ENCODE measurements around the gene FRAS1. TPM values are rescaled to one million over a fixed set of nuclear protein-coding genes. Genes with fewer than 3 reads are reported as not detected.

The FRAS1 gene
- total and polyA plus RNA-seq, 2 of the 8 experiments (the other 6 are each of a cell fraction or from before 2014, with no cell fraction given): 38.5 to 109 TPM

DNA sequence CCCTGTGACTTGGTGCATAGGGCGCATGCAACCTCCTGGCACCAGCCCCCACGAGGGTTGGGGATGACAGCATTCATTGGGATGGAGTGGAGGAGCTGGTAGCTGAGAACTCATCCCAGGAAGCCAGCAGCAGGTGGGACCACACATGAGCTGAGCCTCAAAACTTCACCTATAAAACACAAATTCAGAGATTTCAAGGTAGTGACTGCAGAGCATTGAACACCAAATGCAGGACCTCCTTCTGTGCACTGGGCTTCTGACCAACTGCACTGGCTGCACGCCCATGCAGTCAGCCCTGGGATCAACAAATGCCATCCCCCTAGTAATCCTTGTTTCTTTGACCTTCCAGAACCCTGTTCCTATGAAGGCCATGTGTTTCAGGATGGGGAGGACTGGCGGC lies 197.8 kb downstream of the FRAS1 start:
- no peak overlapping the region for H3K27ac ChIP-seq (ENCODE audit: low read depth, low read length)
- DNase-seq (ENCODE audit: low read depth in 1 of 2, low spot score in 2 of 2) (no peak), FAIRE-seq (no peak)
- H3K14ac ChIP-seq (ENCODE audit: insufficient read length): no peak overlapping the region
- no peak overlapping the region for H2BK20ac ChIP-seq (ENCODE audit: low read length)
- H3K56ac ChIP-seq (replicated peaks; ENCODE audit: insufficient read length, low read depth, low read length): no peak overlapping the region
- ChIA-PET POLR2A (ENCODE audit: partially characterized antibody) (no interaction called here), CTCF (ENCODE audit: partially characterized antibody) (interaction anchor here (0.9 to 1.4 kb wide), 2 partner anchors 10 to 196 kb away, joined by 3 to 4 read pairs; no protein-coding TSS in a partner anchor)
- H3K23ac ChIP-seq (ENCODE audit: insufficient read length): no peak overlapping the region
- peaks cover 0 to 5% of the 10 kb centered on the region in 2 experiments; a peak in 1 of 4 replicates for H3K9me3 ChIP-seq (ENCODE audit: insufficient read depth in 2 of 2, low read depth in 1 of 2, low read length in 1 of 2)
- H3K79me1 ChIP-seq (ENCODE audit: low read depth, low read length): peaks cover 3% of the 10 kb centered on the region; the same call in 1 of the 2 replicates
- H2BK15ac ChIP-seq (ENCODE audit: low read length): no peak overlapping the region
- H2AK5ac ChIP-seq (ENCODE audit: low read depth, low read length): no peak overlapping the region
- H2BK5ac ChIP-seq (ENCODE audit: low read depth, low read length): no peak overlapping the region
- H4K91ac ChIP-seq (replicated peaks; ENCODE audit: insufficient read length, low read length): no peak overlapping the region
- no peak overlapping the region; the same call in 1 of the 2 replicates for H4K8ac ChIP-seq (ENCODE audit: extremely low read depth, insufficient read depth, low read length)
- no peak overlapping the region for H4K5ac ChIP-seq (ENCODE audit: insufficient read length, low read depth, low read length)
- no peak overlapping the region for H2BK12ac ChIP-seq (ENCODE audit: low read depth, low read length)
- no peak overlapping the region for H3K9ac ChIP-seq (replicated peaks in 1 of 4; ENCODE audit: extremely low read depth in 1 of 4, low read depth in 3 of 4, low read length in 3 of 4)
- 67% methylated on average over 4 of the region's 4 CpGs; no CpG with 5 or more reads in 1 of the 2 experiments for WGBS, 2 experiments (ENCODE audit: extremely low coverage in 1 of 2, insufficient coverage in 1 of 2, insufficient read length in 1 of 2, insufficient replicate concordance in 2 of 2, low coverage in 1 of 2, low lambda C conversion rate in 2 of 2, missing lambda C conversion rate in 1 of 2)
- no peak overlapping the region for H2BK120ac ChIP-seq (replicated peaks; ENCODE audit: low read depth, low read length)
- H3K27me3 ChIP-seq (replicated peaks in 1 of 4; ENCODE audit: control insufficient read depth in 3 of 4, extremely low read depth in 1 of 4, insufficient read depth in 3 of 4, low read length in 3 of 4): no peaks in the 10 kb centered on the region
- H3K4ac ChIP-seq (replicated peaks; ENCODE audit: insufficient read length, low read depth, low read length): no peak overlapping the region
- H3K23me2 ChIP-seq (ENCODE audit: low read depth, low read length): no peaks in the 10 kb centered on the region
- no peak overlapping the region for H2AFZ ChIP-seq (ENCODE audit: low read length)
- H3K4me1 ChIP-seq (replicated peaks in 1 of 4; ENCODE audit: control insufficient read depth in 3 of 4, insufficient read depth in 4 of 4, low read length in 3 of 4): peaks cover 7 to 17% (median 13%) of the 10 kb centered on the region in 4 experiments
- no peak overlapping the region for H3K4me3 ChIP-seq (ENCODE audit: extremely low read depth in 1 of 4, insufficient read depth in 2 of 4, low read depth in 3 of 4, low read length in 4 of 4)
- no peak overlapping the region for H3K18ac ChIP-seq (ENCODE audit: extremely low read depth, low read length)
- H3K4me2 ChIP-seq (ENCODE audit: insufficient read depth in 1 of 2, low read depth in 2 of 2, low read length in 2 of 2): no peak overlapping the region
- H4K20me1 ChIP-seq (replicated peaks in 1 of 2; ENCODE audit: control insufficient read depth in 1 of 2, insufficient read depth in 2 of 2, low read length in 2 of 2): no peaks in the 10 kb centered on the region
- H3K36me3 ChIP-seq (ENCODE audit: control insufficient read depth in 2 of 4, insufficient read depth in 4 of 4, low read length in 3 of 4): peaks cover 5 to 53% (median 33%) of the 10 kb centered on the region in 4 experiments; a peak in 7 of 8 replicates
- peaks cover 0 to 18% of the 10 kb centered on the region in 2 experiments; a peak in 2 of 4 replicates for H3K79me2 ChIP-seq (ENCODE audit: control insufficient read depth in 1 of 2, insufficient read depth in 2 of 2, low read length in 2 of 2)
- TF ChIP-seq POU5F1 (IDR thresholded peaks at IDR 0.05; ENCODE audit: low read depth, low read length) (no peak), SP2 (IDR thresholded peaks at IDR 0.05; ENCODE audit: low read length) (no peak), RAD21 (IDR thresholded peaks at IDR 0.05 in 1 of 2, conservative IDR thresholded peaks at IDR 0.05 in 1 of 2; ENCODE audit: low read depth in 2 of 2, low read length in 2 of 2) (no peak), SRF (IDR thresholded peaks at IDR 0.05; ENCODE audit: low read depth, low read length) (no peak), RXRA (IDR thresholded peaks at IDR 0.05; ENCODE audit: insufficient read depth, low read depth, low read length) (no peak), CTBP2 (IDR thresholded peaks at IDR 0.05; ENCODE audit: borderline replicate concordance, insufficient read depth, insufficient read length, low read length) (no peak), SIN3A (conservative IDR thresholded peaks at IDR 0.05 in 1 of 2, IDR thresholded peaks at IDR 0.05 in 1 of 2; ENCODE audit: low read depth in 1 of 2, low read length in 2 of 2) (no peak), KDM1A (IDR thresholded peaks at IDR 0.05; ENCODE audit: borderline replicate concordance, low read length) (no peak), TEAD4 (IDR thresholded peaks at IDR 0.05; ENCODE audit: low read depth, low read length) (no peak), JUN (IDR thresholded peaks at IDR 0.05; ENCODE audit: low read depth, low read length) (no peak)
- TF ChIP-seq, protein P1, sequence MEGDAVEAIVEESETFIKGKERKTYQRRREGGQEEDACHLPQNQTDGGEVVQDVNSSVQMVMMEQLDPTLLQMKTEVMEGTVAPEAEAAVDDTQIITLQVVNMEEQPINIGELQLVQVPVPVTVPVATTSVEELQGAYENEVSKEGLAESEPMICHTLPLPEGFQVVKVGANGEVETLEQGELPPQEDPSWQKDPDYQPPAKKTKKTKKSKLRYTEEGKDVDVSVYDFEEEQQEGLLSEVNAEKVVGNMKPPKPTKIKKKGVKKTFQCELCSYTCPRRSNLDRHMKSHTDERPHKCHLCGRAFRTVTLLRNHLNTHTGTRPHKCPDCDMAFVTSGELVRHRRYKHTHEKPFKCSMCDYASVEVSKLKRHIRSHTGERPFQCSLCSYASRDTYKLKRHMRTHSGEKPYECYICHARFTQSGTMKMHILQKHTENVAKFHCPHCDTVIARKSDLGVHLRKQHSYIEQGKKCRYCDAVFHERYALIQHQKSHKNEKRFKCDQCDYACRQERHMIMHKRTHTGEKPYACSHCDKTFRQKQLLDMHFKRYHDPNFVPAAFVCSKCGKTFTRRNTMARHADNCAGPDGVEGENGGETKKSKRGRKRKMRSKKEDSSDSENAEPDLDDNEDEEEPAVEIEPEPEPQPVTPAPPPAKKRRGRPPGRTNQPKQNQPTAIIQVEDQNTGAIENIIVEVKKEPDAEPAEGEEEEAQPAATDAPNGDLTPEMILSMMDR (IDR thresholded peaks at IDR 0.05; ENCODE audit: control extremely low read depth in 1 of 3, insufficient read depth in 1 of 3, low read depth in 1 of 3, low read length in 3 of 3): no peak

Measured in H1 (cell line).